ENCODE data around the gene ERP44.

GRCh38 chr9:100101608-100102007, 2.8 kb upstream of the ERP44 start:
- no peak for TF ChIP-seq POLR2AphosphoS5 (IDR thresholded peaks at IDR 0.05; ENCODE audit: low read depth, low read length)
- no peak for TF ChIP-seq CTCF (IDR thresholded peaks at IDR 0.05 in 2 of 3, conservative IDR thresholded peaks at IDR 0.05 in 1 of 3; ENCODE audit: borderline replicate concordance in 1 of 3, insufficient read depth in 1 of 3, low read depth in 2 of 3, low read length in 2 of 3)
- no peak for TF ChIP-seq POLR2A (IDR thresholded peaks at IDR 0.05; ENCODE audit: borderline replicate concordance, extremely low read depth, insufficient read depth, insufficient read length)
- no peak for TF ChIP-seq MAX (IDR thresholded peaks at IDR 0.05)
- no peak for TF ChIP-seq ZBTB33 (IDR thresholded peaks at IDR 0.05; ENCODE audit: extremely low read depth, insufficient replicate concordance, low read length)
- no peak for TF ChIP-seq REST (IDR thresholded peaks at IDR 0.05; ENCODE audit: low read depth)

All from HCT116 (cell line).